Stimulated activated CD8-positive, alpha-beta memory T cell treated with anti-CD3 and anti-CD28 coated beads, Interleukin-7, amount 100 ng/mL, for 1 hour (primary cell): ENCODE data around the gene UCKL1.
"Not testable (repeated sequence)": the region's sequence is repeated elsewhere in the genome, so short reads cannot be mapped to it uniquely, and the experiment has no call there.

Experiments
- DNase-seq, 2 donors: peaks; one replicate each; pipeline ENCODE4 v3.0.0-alpha.2; 2020; ENCODE audit warnings: low read depth in 2 of 2

The UCKL1 gene

DNA sequence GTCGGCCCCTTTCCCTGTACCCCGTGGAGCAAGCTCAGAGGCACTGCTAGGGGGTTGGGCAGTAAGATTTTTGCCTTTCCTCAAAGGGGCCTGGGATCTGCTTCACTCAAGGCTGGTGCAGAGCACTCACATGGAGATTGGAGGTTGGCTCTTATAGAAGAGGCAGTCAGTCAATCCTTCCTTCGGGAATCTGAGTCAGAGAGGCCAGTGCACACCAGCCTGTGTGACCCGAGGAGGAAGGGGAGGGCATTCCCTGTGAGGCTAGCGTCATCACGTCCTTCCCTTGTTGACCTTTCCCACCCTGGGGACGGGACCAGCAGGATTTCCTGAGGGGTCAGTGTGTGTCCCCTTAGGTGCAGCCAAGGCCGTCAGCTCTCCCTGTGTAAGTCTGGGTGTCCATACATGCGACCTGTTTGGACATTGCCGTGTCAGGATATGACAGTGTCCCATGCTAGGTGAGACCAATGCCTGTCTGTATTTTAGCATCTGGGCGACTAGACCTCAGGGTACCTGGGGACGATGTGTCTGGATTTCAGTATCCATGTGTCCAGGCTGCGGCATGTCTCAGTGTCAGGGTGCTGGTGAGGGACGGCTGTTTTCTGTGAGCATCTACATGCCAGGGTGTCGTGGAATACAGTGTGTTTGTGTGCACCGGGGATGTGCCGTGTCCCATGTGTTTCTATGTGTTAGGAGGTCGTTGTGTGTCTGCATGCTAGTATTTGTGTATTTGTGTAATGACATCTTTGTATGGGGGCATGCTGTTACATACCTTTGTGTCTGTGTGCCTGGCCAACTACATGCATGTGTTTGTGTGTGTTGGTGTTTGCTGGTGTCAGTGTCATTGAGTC is 16.3 kb upstream of the UCKL1 start:
- no peak for DNase-seq

DNA sequence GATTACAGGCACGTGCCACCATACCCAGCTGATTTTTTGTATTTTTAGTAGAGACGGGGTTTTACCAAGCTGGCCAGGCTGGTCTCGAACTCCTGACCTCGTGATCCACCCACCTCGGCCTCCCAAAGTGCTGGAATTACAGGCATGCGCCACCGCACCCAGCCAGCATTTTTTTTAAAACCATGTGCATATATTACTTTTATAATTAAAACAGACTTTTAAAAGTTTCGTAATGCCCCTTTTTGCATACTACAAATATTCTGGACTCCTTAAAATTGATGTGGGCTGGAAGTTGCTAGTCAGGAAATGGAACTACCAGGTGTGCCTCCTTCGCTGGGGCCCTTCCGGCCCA is 15.7 kb upstream of the UCKL1 start:
- not testable (repeated sequence) for DNase-seq

DNA sequence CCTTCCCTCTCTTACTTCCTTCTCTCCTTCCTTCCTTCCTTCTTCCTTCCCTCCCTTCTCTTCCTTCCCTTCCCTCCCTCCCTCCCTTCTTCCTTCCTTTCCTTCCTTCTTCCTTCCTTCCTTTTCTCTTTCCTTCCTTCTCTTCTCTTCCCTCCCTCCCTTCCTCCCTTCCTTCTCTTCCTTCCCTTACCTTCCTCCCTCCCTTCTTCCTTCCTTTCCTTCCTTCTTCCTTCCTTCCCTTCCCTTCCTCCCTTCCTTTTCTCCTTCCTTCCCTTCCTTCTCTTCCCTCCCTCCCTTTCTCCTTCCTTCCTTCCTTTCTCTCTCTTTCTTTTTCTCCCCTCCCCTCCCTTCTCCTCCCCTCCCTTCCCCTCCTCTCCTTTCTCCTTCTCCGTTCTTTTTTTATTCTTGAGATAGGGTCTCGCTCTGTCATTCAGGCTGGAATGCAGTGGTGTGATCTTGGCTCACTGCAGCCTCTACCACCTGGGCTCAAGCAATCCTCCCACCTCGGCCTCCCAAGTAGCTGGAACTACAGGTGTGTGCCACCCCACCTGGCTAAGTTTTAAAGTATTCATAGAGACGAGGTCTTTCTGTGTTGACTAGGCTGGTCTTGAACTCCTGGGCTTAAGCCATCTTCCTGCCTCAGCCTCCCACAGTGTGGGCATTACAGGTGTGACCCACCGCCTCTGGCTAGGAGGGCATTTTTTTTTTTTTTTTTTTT is 14.7 kb upstream of the UCKL1 start:
- no peak for DNase-seq

DNA sequence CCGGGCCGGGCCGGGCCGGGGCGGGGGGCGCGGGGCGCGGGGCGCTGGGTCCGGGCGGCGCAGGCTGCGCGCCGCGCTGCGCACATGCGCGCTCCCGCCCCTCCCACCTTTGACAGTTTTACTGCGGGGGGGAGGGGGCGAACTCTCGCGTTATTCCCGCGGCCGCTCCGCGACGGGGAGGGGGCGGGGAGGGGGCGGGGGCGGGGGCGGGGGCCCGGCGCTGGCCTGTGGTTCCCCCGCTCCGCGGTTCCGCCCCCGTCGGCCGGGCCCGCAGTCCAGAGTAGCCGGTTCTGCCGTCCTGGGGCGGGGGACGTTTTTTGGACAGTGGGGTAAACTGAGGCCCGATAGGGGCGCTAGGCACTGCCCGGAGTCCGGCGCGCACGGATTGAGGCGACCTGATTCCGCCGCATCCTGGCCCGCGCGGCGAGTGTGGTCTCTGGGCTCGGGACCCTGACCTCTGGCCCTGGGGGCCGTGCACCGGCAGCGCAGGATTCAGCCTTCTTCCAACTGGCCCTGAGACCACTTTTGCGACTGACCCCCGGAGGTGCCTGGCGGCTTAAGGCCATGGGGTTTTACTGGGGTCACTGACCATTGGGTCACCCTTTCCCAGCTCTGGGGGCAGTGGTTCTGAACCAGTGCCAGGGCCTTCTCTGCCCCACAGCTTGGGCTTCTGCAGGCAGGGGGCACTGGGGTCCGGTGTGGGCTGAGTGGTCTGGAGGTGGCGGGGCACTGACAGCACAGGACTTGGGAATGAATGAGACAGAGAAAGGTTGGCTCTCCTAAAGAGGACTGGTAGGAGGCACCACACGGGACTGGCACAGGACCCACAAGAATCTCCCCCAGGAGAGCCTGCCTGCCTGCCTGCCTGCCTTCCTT is 13.9 kb upstream of the UCKL1 start, which contains the start of gene ZNF512B:
ZNF512B (minus strand) TSS at position 93 of the 876 bp plus-strand sequence. CDS start 1,980 bp downstream, outside the sequence.
- no peak for DNase-seq

DNA sequence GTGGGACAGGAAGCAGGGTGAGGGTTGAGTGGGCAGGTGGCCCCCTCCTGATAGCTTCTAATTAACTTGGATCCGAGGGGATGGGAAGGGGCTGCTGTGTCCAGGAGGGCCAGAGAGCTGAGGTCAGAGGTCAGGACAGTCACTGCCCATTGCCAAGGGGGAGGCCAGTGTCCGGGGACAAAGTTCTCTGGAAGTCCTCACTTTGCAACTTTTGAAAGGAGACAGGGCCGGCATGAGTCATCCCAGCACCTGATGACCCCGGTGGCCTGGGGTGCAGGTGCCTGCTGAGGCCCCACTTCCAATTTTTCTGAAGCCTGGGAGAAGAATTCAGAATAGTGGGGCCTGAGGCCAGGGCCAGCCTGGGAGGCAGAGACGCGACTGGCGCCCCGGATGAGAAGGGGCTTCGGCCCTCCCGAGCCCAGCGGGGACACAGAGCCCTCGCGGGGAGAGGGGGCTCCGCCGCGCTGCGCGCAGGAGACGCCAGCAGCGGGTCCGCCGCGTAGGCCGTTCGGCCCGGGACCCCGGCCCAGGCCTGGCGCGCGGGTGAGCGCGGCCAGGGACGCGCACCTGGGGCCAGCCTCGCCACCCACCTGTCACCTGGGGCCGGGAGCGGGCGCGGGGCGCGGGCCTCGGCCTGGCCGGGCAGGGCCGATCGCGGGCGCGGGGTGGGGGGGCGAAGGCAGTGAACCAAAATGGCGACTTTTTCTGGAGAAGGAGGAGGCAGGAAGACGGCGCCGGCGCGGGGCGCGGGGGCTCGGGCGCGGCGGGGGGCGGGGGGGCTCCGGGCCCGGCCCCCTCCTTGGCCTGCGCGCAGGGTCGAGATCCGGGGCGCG is 12.9 kb upstream of the UCKL1 start:
- no peak for DNase-seq

DNA sequence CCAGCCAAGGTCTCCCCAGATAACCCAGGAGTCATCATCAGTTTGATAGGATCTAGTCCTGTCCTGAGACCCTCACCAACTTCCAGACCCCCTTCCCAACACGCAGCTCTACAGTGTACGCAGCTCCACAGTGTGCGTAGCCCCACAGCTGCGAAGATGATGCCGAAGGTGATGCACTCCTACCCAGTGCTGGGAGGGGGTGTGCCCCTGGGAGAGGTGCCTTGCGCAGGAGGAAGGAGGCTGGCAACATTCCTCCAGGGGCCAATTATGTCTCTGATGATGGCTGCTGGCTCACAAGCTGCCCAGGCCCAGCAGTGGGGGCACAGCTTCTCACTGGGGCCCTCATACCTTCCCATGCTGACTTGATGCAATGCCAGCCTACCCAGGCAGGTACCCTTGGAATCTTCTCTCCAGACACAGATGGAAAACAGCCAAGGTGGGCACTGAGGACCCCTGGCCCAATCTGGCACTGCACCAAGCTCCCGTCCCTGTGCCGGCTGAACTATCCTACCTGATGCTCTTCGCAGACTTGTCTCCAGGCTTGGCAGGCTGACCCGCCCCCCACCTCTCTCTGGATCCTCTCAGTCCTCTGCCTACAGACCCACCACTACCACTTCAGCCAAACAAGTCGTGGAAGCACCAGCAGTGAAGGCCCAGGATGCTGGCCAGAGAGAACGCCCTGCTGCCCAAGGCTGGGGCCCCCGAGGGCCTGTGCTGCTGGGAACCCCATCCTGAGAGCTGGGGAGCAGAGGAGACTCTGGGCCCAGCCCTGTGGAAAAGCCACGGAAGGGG is 12.1 kb upstream of the UCKL1 start:
- DNase-seq = no peak

DNA sequence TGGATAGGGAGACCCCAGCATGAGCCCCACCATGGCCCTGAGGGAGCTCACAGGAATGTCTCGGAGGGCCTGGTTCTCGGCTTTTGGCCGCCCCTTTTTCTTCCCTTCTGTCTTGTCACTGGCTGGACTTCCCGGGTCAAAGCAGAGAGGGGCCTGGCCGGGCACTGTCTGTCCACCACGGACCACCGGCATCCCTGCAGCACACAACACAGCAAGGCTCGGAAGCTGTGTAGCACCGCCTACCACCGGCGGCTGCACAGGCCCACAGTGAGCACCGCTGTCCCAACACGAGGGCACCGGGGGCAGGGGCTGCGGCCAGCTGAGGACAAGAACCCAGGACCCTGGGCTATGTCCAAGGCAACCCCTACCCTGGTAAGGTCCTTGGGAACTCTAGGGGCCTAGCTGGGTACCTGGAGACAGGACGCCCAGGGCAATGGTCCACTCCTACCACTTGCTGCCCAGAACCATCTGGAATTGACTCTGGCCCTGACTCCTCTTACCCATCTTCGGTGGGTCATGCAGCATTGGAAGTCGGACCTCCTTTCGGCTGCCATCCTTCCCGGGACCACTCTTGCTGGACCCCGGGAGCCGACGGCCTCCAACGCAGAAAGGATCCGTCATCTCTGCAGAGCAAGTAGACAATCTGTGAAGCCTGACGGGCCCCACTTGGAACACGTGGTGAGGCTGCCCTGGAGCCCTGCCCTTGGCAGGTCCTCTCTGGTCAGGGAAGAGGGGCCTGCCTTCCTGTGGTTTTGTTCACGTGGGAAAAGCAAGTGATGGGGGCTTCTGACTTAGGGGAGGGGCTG is 11.3 kb upstream of the UCKL1 start:
- DNase-seq = no peak

DNA sequence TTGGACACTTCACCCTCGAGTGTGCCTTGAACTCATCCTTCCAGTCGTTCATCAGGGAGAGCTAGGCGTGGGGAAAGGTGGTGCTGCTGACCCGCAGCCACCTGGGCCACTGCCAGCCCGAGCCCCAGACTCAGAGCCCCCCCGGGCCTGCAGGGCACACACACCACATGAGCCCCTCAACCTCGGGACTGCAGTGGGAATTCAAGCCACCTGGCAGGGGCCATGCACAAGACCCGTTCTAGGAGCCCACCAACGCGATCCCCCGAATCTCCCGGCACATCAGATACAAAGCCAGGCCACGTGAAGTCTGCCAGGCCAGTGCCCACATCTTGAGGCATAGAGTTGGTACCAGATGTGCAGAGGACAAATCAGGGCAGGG is 10.7 kb upstream of the UCKL1 start:
- DNase-seq = no peak

DNA sequence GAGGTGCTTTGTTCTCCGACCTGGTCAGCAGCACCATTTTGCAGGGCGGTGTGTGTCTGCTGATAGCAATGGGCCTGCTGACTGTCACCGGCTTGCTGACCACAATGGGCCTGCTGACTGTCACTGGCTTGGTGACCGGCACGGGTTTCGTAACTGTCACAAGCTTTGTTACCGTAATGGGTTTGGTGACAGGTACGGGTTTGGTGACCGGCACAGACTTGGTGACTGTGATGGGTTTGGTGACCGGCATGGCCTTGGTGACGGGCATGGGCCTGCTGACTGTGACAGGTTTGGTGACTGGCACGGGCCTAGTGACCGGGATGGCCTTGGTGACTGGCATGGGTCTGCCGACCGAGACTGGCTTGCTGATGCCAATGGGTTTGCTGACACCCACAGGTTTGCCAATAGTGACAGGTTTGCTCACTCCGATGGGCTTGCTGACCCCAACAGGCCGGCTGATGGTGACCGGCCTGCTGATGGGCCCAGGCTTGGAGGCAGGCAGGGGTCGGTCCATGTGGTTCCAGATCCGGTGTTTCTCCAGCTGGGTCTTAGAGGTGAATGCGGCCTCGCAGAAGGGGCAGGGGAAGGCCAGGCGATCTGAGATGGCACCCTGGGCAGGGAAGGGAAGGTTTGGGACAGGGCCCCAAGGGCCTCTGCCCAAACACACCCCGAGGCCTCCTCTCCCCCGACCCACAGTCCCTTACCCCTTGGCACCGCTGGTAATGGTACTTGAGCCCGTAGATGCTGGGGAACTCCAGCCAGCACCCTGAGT is 10.1 kb upstream of the UCKL1 start:
- no peak for DNase-seq

DNA sequence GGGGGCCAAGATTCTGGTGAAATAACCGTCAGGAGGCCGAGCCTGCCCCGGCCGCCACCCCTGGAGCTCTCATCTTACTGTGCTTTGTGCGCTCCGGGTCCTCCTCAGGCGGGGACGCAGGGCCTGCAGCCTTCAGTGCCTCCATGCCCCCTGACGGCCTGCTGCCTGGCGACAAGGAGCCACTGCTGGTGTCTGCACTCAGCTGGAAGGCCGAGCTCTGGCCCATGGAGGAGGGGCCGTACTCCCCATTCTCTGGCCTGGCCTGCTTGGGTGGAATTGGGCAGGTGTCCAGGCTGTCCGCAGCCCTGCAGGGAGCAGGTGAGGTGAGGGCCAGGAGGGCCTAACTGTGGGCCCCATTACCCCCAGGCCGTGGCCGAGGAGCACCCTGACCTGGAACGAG is 8.2 kb upstream of the UCKL1 start:
- DNase-seq = no peak

DNA sequence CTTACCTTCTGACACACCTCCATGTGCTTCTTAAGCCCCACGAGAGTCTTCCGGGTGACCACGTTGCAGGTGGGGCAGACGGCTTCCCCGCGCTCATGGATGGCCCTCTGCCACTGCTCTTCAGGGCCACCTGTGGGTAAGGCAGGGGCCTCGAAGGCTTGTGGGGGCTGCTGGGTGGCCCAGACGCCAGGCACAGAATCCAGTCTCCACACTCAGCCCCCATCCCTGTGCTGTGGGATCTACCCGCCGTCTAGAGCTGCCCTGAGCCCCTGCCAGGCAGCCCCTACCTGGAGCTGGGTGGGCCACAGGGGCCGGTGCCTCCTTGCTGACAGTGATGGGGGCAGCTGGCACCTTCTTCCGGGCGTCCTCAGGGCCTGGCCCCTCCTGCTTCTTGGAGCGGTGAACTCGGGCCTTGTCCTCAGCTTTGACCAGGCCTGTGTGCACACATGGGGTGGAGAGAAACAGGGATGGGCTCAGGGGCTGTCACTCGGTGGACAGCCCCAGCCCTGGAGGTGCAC is 7.6 kb upstream of the UCKL1 start:
- DNase-seq = no peak

DNA sequence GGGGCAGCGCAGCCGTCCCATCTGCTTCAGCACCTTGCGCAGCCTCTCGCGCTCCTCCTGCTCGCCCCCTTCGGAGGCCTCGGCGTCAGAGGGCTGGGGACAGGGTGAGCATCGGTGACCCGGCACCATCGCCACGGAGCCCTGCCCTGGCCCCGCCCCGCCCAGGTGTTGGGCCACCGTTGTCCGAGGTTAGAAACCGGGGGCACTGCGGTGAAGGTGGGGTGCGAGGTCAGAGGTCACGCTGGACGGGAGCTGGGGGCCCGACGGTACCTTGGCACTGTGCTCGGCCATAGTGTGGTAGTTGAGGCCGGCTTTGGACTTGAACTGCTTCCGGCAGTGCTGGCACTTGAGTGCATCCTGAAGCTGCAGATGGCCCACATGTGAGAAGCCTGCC is 7.1 kb upstream of the UCKL1 start:
- DNase-seq = no peak

DNA sequence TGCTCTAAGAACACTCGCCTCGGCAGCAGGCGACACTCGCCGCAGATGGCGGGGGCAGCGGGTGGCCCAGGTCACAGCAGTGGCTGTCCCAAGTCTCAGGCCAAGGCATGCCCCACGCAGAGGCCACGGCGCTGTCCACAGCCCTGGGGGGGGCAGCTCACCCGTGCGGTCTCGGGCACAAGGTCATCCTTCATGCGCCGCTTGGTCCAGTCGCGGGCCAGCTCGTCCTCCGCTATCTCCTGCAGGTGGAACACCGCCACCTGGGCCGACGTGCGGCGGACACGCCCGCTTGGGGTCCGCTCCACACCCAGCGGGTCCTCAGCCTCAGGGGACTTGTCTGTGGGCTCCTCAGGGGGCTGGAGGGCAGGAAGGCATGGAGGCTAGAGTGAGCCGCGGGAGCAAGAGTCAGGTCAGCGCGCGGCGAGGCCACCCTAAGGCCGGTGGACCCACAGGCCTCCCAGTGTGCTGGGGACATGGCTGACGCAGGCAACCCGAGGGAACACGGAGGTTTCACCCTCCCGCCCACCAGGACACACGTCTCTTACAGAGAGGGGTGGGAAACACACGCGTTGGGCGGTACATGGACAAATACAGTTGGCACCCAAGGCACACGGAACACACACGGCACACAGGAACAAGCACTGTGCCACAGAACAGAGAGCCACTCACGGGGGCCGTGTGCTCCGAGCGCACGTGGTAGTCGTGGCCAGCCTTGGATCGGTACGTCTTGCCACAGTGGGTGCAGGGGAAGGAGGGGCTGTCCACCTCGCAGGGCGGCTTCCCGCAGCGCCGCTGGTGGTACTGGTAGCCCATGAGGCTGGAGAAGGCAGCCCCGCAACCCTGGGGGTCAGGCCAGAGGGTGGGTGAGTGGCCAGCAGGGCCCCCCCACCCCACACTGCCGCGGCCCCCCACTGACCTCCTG is 6.5 kb upstream of the UCKL1 start:
- no peak for DNase-seq

DNA sequence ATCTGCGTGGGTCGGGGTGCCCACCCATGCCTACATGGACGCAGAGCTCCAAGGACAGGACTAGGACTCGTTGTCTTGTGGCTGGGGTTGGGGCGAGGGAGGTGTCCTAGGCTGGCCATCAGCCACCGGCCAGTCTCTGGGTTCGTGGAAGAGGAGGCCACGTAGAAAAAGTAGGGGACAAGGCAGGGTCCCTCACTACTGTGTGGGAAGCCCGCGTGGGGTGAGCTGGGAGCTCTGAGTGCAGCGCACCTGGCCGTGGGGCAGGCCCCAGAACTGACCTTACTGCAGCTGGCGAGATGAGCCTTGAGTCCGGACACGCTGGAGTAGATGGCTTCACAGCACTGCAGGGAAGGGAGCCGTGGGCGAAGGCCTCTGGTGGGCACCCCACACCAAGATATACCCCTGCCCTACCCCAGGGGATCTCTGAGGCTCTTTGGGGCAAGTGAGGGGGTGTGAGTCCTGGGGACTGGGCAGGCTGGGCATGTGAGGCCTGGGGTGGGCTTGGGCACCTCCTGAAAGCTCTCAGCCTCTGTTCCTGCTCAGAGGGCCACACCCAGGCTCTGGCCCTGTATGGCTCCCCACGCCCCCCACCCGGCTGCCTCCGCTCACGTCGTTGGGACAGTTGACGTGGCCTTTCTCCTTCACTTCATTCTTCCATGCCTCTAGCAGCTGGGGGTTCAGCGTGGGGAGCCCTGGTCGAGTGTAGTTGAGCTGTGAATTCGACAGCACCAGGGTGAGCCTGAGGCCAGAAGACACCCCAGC is 5.6 kb upstream of the UCKL1 start:
- DNase-seq = no peak

DNA sequence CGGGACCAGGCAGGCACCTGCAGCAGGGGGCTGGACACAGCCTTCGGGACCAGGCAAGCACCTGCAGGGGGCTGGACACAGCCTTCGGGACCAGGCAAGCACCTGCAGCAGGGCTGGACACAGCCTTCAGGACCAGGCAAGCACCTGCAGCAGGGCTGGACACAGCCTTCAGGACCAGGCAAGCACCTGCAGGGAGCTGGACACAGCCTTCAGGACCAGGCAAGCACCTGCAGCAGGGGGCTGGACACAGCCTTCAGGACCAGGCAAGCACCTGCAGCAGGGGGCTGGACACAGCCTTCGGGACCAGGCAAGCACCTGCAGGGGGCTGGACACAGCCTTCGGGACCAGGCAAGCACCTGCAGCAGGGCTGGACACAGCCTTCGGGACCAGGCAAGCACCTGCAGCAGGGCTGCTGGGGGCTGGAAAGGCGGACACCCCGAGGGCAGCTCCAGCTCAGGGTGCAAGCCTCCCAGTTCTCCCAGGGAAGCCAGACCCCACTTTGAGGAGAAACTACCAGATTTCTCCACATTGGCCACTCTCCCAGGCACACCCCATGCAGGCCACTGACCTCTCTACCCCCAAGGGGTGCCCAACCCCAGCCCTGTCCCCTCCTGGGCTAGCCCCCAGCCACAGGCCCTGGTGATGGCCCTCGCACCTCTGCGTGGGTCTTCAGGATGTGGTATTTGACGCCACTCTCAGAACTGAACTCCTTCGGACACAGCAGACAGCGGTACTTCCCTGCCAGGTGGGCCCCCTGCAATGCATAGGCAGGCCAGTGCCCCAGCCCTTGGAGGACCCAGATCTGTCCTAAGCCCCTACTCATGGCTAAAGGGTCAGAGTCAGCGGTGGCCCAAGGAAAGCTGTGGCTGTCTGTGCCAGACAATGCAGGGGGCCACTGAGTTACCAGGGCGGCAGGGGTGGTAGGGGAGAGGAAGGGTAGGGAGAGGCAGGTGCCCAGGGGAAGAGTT is 4.7 kb upstream of the UCKL1 start:
- not testable (repeated sequence) for DNase-seq

DNA sequence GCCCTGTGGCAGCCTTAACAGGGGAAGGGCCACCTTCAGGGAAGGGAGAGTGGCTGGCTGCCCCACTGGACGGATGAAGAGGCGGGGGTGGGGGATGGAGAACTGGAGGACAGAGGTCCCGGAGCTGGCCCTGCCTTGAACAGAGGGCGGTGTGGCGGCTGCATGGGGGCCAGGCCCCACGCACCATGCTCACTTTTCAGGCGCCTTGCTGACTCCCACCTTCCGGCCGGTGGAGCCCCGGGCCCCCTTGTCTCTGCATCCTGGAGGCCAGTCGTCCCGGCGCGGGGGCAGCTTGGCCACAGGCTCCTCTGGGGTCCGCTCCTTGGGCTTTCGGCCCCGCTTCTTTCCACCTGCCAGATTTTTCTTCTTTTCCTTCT is 3.5 kb upstream of the UCKL1 start:
- DNase-seq = no peak
